Panc1 (cell line): ENCODE results near the gene PDE10A. TPM values are rescaled to one million over a fixed set of nuclear protein-coding genes. Genes with fewer than 3 reads are reported as not detected.
A peak's percentile ranks its signal among the peaks of the same experiment; 100 is the strongest.

Experiments used
- ATAC-seq: fragments of 200-7000 bp; cut with Tn5 transposase; 2 replicates; pipeline ENCODE4 v1.9.1; 2020; ENCODE audit warnings: mild to moderate bottlenecking, moderate library complexity
- BruUV-seq: library from RNA; stranded (reverse); fragments of 400-500 nt; replicated peaks from 2 replicates; lab custom pipeline; 2021; lab: Mats Ljungman, UMichigan
- CTCF ChIA-PET: fragments of 300-600 bp; sonication (Branson Sonifier 250); formaldehyde crosslinking; loops from one replicate; lab custom pipeline; 2022; ENCODE audit warnings: antibody characterized with exemption; lab: Charles Lee
- POLR2A ChIA-PET: fragments of 300-600 bp; sonication (Branson Sonifier 250); formaldehyde crosslinking; loops from one replicate; lab custom pipeline; 2022; ENCODE audit warnings: antibody characterized with exemption; lab: Charles Lee
- DNase-seq: peaks from one replicate; pipeline ENCODE4 v3.0.0-alpha.2; 2010; ENCODE audit warnings: low read depth, low spot score
- H3K27ac ChIP-seq: 2 replicates; pipeline ENCODE4 v1.5.1; 2011; ENCODE audit warnings: mild to moderate bottlenecking, low read length, inconsistent platforms
- H3K27me3 ChIP-seq: fragments of 200-500 bp; sonication (Bioruptor generic); 2 replicates; pipeline ENCODE4 v1.6.0; 2014; ENCODE audit warnings: low read length, inconsistent platforms; ENCODE audit not compliant: control insufficient read depth, insufficient read depth
- H3K36me3 ChIP-seq: fragments of 200-500 bp; sonication (Bioruptor generic); 2 replicates; pipeline ENCODE4 v1.5.1; 2014; ENCODE audit warnings: inconsistent platforms, mild to moderate bottlenecking, low read length, moderate library complexity; ENCODE audit not compliant: control insufficient read depth, insufficient read depth
- H3K4me1 ChIP-seq: 2 replicates; pipeline ENCODE4 v1.5.1; 2011; ENCODE audit warnings: inconsistent platforms, mild to moderate bottlenecking, low read length, moderate library complexity; ENCODE audit not compliant: control insufficient read depth, insufficient read depth
- H3K4me3 ChIP-seq, 2 experiments: 2 replicates each; pipeline ENCODE4 v1.5.1; 2011 to 2012; ENCODE audit warnings: low read depth in 2 of 2, low read length in 2 of 2, mild to moderate bottlenecking in 2 of 2, inconsistent platforms in 1 of 2, moderate library complexity in 1 of 2
- H3K9me3 ChIP-seq: fragments of 200-500 bp; sonication (Bioruptor generic); 2 replicates; pipeline ENCODE4 v1.5.1; 2014; ENCODE audit warnings: low read depth, mild to moderate bottlenecking, inconsistent platforms, low read length, moderate library complexity; ENCODE audit not compliant: control insufficient read depth, insufficient read depth
- CTCF ChIP-seq: fragments of 450-650 bp; IDR thresholded peaks from 2 replicates; pipeline ENCODE4 v1.5.1; 2017; ENCODE audit warnings: mild to moderate bottlenecking
- POLR2AphosphoS5 ChIP-seq: IDR thresholded peaks from 2 replicates; pipeline ENCODE4 v1.6.1; 2012; ENCODE audit warnings: mild to moderate bottlenecking, low read depth, low read length, moderate library complexity
- SIN3A ChIP-seq: IDR thresholded peaks from 2 replicates; pipeline ENCODE4 v1.6.1; 2012; ENCODE audit warnings: low read depth, mild to moderate bottlenecking, low read length, moderate library complexity, borderline replicate concordance; ENCODE audit not compliant: insufficient read depth
- TCF7L2 ChIP-seq: IDR thresholded peaks from 2 replicates; pipeline ENCODE4 v1.6.1; 2011; ENCODE audit warnings: mild to moderate bottlenecking, low read depth, low read length, inconsistent platforms
- in situ Hi-C: cut with HindIII; loops from 2 replicates; pipeline ENCODE4 v1.10.0; 2016; ENCODE audit warnings: low sequenced_read_pairs, low pct_unique_long_range_greater_than_20kb
- intact Hi-C: fragments of 100-400 bp; cut with micrococcal nuclease; formaldehyde crosslinking; loops from one replicate; pipeline ENCODE4 v1.10.0; 2022; ENCODE audit not compliant: unreplicated experiment
- total RNA-seq: library from RNA; stranded (reverse); gene quantifications from one replicate; pipeline ENCODE4 v1.2.1, GENCODE V29; 2021; ENCODE audit not compliant: unreplicated experiment
- TF ChIP-seq, protein P1 (sequence below), 2 experiments: IDR thresholded peaks; 2 replicates each; pipeline ENCODE4 v1.6.1; 2011 to 2012; ENCODE audit warnings: low read depth in 2 of 2, control low read depth in 1 of 2, low read length in 1 of 2, mild to moderate bottlenecking in 1 of 2, moderate library complexity in 1 of 2; ENCODE audit not compliant: insufficient read depth in 1 of 2

Gene PDE10A
- total RNA-seq, 1 experiment from 2014 or later: 27.8 TPM

- ChIA-PET CTCF (no interaction called here), POLR2A (interaction anchor here (0.5 to 0.6 kb wide), 2 partner anchors 30 to 148 kb away, joined by 3 read pairs; no protein-coding TSS in a partner anchor)
- TF ChIP-seq, protein P1, sequence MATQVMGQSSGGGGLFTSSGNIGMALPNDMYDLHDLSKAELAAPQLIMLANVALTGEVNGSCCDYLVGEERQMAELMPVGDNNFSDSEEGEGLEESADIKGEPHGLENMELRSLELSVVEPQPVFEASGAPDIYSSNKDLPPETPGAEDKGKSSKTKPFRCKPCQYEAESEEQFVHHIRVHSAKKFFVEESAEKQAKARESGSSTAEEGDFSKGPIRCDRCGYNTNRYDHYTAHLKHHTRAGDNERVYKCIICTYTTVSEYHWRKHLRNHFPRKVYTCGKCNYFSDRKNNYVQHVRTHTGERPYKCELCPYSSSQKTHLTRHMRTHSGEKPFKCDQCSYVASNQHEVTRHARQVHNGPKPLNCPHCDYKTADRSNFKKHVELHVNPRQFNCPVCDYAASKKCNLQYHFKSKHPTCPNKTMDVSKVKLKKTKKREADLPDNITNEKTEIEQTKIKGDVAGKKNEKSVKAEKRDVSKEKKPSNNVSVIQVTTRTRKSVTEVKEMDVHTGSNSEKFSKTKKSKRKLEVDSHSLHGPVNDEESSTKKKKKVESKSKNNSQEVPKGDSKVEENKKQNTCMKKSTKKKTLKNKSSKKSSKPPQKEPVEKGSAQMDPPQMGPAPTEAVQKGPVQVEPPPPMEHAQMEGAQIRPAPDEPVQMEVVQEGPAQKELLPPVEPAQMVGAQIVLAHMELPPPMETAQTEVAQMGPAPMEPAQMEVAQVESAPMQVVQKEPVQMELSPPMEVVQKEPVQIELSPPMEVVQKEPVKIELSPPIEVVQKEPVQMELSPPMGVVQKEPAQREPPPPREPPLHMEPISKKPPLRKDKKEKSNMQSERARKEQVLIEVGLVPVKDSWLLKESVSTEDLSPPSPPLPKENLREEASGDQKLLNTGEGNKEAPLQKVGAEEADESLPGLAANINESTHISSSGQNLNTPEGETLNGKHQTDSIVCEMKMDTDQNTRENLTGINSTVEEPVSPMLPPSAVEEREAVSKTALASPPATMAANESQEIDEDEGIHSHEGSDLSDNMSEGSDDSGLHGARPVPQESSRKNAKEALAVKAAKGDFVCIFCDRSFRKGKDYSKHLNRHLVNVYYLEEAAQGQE (IDR thresholded peaks at IDR 0.05; ENCODE audit: insufficient read depth in 1 of 2, low read depth in 2 of 2, low read length in 1 of 2): no peak
- TF ChIP-seq CTCF: no peak
- TF ChIP-seq SIN3A: no peak
- TF ChIP-seq POLR2AphosphoS5: peak; percentile 67; the same call in 1 of the 2 replicates
- 0 out of 2 replicates have a peak, but pooled peaks have one; percentile 33 for TF ChIP-seq TCF7L2
- H3K4me3 ChIP-seq: peak overlapping the region in 1 of 2 experiments; percentile 28; a peak in 3 of 4 replicates
- intact Hi-C loops: no loop called here
- H3K36me3 ChIP-seq: no peaks in the 10 kb centered on the region
- DNase-seq (peak; percentile 90), ATAC-seq (peak; percentile 88)
- in situ Hi-C loops: no loop called here
- H3K9me3 ChIP-seq: no peaks in the 10 kb centered on the region; the same call in 1 of the 2 replicates
- TSS peak; percentile 41 for BruUV-seq
- no peaks in the 10 kb centered on the region for H3K27me3 ChIP-seq
- peak overlapping the region; percentile 97 for H3K27ac ChIP-seq
- peaks cover 59% of the 10 kb centered on the region for H3K4me1 ChIP-seq
Measured at GRCh38 chr6:165574220-165575157, 88.6 kb downstream of the PDE10A start.

- H3K27ac ChIP-seq: peak overlapping the region; percentile 97
- no peaks in the 10 kb centered on the region; the same call in 1 of the 2 replicates for H3K9me3 ChIP-seq
- DNase-seq: peak; percentile 25
- H3K27me3 ChIP-seq: no peaks in the 10 kb centered on the region
- no TSS peak for BruUV-seq
- peaks cover 60% of the 10 kb centered on the region for H3K4me1 ChIP-seq
- ChIA-PET POLR2A (interaction anchor here (0.5 kb wide), 1 partner anchor 30 kb away, joined by 3 read pairs; no protein-coding TSS in a partner anchor), CTCF (no interaction called here)
- H3K36me3 ChIP-seq: no peaks in the 10 kb centered on the region
- peak; percentile 46 for ATAC-seq
- in situ Hi-C loops: no loop called here
- intact Hi-C loops: no loop called here
- TF ChIP-seq SIN3A (no peak), CTCF (no peak), POLR2AphosphoS5 (no peak), TCF7L2 (no peak)
- TF ChIP-seq, protein P1 (IDR thresholded peaks at IDR 0.05; ENCODE audit: insufficient read depth in 1 of 2, low read depth in 2 of 2, low read length in 1 of 2): no peak
- peak overlapping the region in 1 of 2 experiments; percentile 16; a peak in 2 of 4 replicates for H3K4me3 ChIP-seq
Measured at GRCh38 chr6:165573671-165574070, 89.4 kb downstream of the PDE10A start.
